GM19328 (cell line): ENCODE results near the gene STRC.
"Not testable (repeated sequence)": the region's sequence is repeated elsewhere in the genome, so short reads cannot be mapped to it uniquely, and the experiment has no call there.

Experiments
- ATAC-seq: cut with Tn5 transposase; IDR thresholded peaks from one replicate; pipeline ENCODE4 v1.9.1; 2021; ENCODE audit warnings: mild to moderate bottlenecking, moderate library complexity; ENCODE audit not compliant: unreplicated experiment

Gene STRC

DNA sequence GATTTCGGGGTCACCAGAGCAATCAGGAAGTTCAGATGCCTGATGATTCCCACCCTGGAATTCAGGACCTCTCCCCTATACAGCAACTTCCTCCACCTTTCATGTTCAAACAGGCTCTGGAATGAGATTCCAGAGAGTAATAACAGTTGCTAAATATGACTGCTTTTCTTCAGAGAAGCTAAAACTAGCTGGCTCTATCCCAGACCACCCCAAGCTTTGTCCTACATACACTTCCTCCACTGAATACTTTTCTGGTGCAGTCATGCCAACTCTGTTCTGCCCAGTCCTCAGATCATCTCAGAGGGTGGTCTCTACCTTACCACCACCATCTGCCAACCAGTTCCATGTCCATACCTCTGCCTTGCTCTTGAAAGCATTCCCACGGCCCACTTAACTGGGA is 52.0 kb downstream of the STRC start:
- not testable (repeated sequence) for ATAC-seq

DNA sequence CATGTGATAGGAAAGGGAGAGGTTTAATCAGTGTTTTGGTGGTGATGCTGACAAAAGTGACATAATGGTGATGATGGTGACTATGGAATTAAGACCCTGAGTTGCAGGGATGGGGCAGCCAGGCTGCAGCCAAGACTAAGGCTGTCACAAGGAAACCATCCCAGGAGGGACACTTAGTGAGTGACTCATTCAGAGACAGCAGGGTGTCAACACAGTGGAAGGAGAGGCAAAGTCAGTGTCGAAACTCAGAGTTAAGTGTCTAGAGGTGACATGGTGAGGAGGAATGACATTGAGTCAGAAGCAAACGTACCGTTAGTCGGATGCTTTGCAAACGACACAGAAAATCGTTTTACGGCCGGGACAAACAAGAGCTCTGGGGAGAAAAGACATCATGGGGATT is 54.8 kb downstream of the STRC start:
- ATAC-seq: not testable (repeated sequence)

DNA sequence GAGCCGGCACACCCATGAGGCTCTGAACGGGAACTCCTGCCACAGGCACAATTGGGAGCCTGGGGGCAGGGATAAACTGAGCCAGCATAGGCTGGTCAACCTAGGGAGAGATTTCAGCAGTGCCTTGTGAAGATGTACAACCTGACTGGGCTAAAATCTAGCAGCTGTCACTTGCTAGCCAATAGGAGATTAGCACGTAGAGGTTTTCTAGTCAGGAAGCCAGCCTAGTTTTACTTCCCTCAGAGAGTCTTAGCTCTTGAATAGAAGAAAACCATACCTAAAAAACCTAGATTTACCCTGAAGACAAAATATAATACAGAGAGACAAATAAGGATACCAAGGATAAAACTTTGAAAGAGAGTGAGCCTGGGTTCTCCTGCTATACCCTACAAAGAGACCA is 55.8 kb downstream of the STRC start:
- not testable (repeated sequence) for ATAC-seq

DNA sequence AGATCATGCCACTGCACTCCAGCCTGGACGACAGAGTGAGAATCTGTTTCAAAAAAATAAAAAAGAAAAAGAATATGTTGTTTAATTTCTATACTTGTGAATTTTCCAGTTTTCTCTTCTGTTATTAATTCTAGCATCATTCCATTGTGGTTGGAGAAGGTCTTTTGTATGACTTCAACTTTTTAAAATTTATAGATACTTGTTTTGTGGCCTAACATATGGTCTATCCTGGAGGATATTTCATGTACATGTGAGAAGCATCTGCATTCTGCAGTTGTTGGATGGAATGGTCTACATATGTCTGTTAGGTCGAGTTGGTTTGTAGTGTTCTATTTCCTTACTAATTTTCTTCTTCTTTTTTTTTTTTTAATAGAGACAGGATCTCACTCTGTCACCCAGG is 65.6 kb downstream of the STRC start:
- ATAC-seq: no peak

DNA sequence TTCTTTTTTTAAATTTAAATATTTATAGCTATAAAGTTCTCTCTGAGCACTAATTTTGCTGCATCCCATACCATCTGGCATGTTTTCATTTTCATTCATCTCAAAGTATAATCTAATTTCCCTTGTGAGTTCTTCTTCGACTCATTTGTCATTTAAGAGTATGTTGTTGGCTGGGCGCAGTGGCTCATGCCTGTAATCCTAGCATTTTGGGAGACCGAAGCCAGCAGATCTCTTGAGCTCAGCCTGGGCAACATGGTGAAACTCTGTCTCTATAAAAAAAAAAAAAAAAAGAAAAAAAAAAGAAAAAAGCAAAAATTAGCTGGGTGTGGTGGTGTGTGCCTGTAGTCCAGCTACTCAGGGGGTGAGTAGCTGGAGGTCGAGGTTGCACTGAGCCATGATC is 66.3 kb downstream of the STRC start:
- no peak for ATAC-seq

DNA sequence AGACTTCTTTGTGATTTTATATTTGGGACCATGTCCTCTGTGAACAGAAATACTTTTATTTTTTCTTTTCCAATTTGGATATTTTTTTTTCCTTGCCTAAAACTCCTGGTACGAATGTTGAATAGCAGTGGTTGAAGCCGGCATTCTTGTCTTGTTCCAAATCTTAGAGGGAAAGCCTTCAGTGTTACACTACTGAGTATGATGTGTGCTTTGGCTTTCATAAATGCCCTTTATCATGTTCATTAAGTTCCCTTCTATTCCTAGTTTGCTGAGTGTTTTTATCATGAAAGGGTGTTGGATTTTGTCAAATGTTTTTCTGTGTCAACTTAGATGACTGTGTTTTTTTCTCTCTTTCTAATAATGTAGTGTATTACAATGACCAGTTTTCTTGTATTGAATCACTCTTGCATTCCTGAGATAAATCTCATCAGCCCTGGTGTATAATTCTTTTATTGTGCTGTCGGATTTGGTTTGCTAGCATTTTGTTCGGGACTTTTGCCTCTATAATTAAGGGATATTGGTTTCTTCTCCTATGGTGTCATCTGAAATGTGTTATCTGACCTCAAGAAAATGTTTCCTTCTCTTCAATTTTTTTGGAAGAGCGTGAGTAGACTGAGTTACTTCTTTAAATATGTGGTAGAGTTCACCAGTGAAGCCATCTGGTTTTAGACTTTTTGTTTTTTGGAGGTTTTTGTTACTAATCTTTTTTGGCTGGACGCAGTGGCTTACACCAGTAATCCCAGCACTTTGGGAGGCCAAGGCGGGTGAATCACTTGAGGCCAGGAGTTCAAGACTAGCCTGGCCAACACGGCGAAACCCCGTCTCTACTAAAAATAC is 67.9 kb downstream of the STRC start:
- no peak for ATAC-seq
